Activated naive CD4-positive, alpha-beta T cell treated with anti-CD3 and anti-CD28 coated beads, Interleukin-2, amount 50 U/mL, for 72 hours (primary cell): ENCODE measurements around the gene F2RL1. TPM values are rescaled to one million over a fixed set of nuclear protein-coding genes. Genes with fewer than 3 reads are reported as not detected.
"Not testable (repeated sequence)": the region's sequence is repeated elsewhere in the genome, so short reads cannot be mapped to it uniquely, and the experiment has no call there.

Source experiments
- ATAC-seq, 2 donors: fragments of 150-1000 bp; cut with Tn5 transposase; 2 replicates each; pipeline ENCODE4 v1.10.0; 2021; ENCODE audit warnings: mild to moderate bottlenecking in 2 of 2, moderate library complexity in 2 of 2
- DNase-seq, 2 donors: peaks; one replicate each; pipeline ENCODE4 v3.0.0; 2021 to 2022; ENCODE audit warnings: low spot score in 2 of 2
- H3K27ac Mint-ChIP-seq, 2 donors: one replicate each; pipeline ENCODE4 v1.8.0; 2022; ENCODE audit warnings: mild to moderate bottlenecking in 2 of 2, mixed read lengths in 2 of 2
- H3K36me3 Mint-ChIP-seq, 2 donors: one replicate each; pipeline ENCODE4 v1.8.0; 2022; ENCODE audit warnings: mixed read lengths in 2 of 2
- H3K9me3 Mint-ChIP-seq, 2 donors: one replicate each; pipeline ENCODE4 v1.8.0; 2022; ENCODE audit warnings: mixed read lengths in 2 of 2
- total RNA-seq, 2 donors: library from RNA; stranded (reverse); gene quantifications; one replicate each; pipeline ENCODE4 v1.2.3, GENCODE V29; 2022

Gene F2RL1
- total RNA-seq, 2 donors from 2014 or later: 0.46 to 2.0 TPM

- H3K27ac Mint-ChIP-seq: peak overlapping the region; percentile 79 to 87
- not testable (repeated sequence) for DNase-seq
These were observed 38.0 kb downstream of the F2RL1 start for GRCh38 chr5:76856800-76857199.

GRCh38 chr5:76859591-76860247 lies 40.9 kb downstream of the F2RL1 start:
- Mint-ChIP-seq H3K27ac (no peak overlapping the region), H3K9me3 (peaks cover 0 to 10% of the 10 kb centered on the region in 2 donors), H3K36me3 (peaks cover 0 to 22% of the 10 kb centered on the region in 2 donors)
- ATAC-seq: no peak
- DNase-seq: no peak

More at GRCh38 chr5:76856800-76857199, 38.0 kb downstream of the F2RL1 start:
- Mint-ChIP-seq H3K36me3 (peaks cover 0 to 29% of the 10 kb centered on the region in 2 donors), H3K9me3 (peaks cover 0 to 16% of the 10 kb centered on the region in 2 donors)
- ATAC-seq: not testable (repeated sequence)

GRCh38 chr5:76861612-76862011 lies 42.8 kb downstream of the F2RL1 start:
- Mint-ChIP-seq H3K9me3 (peaks cover 0 to 3% of the 10 kb centered on the region in 2 donors), H3K36me3 (peaks cover 0 to 3% of the 10 kb centered on the region in 2 donors), H3K27ac (no peak overlapping the region)
- DNase-seq (no peak), ATAC-seq (no peak)

- H3K9me3 Mint-ChIP-seq: no peaks in the 10 kb centered on the region
- H3K27ac Mint-ChIP-seq: no peak overlapping the region
- ATAC-seq: no peak
- no peaks in the 10 kb centered on the region for H3K36me3 Mint-ChIP-seq
- no peak for DNase-seq
These were observed 44.2 kb downstream of the F2RL1 start for GRCh38 chr5:76863001-76863400.

- Mint-ChIP-seq H3K36me3 (no peaks in the 10 kb centered on the region), H3K27ac (no peak overlapping the region), H3K9me3 (no peaks in the 10 kb centered on the region)
- ATAC-seq: no peak
- no peak for DNase-seq
These were observed 47.7 kb downstream of the F2RL1 start for GRCh38 chr5:76866503-76866902.

- no peaks in the 10 kb centered on the region for H3K36me3 Mint-ChIP-seq
These were observed 48.2 kb downstream of the F2RL1 start for GRCh38 chr5:76867038-76867437.

GRCh38 chr5:76867827-76868693 lies 49.2 kb downstream of the F2RL1 start:
- DNase-seq: peak in 1 of 2 donors; percentile 66
- no peak overlapping the region for H3K27ac Mint-ChIP-seq

More at GRCh38 chr5:76867038-76867437, 48.2 kb downstream of the F2RL1 start:
- Mint-ChIP-seq H3K27ac (no peak overlapping the region), H3K9me3 (no peaks in the 10 kb centered on the region)
- ATAC-seq (no peak), DNase-seq (no peak)

GRCh38 chr5:76870046-76870445 lies 51.2 kb downstream of the F2RL1 start:
- H3K36me3 Mint-ChIP-seq: no peaks in the 10 kb centered on the region
- no peaks in the 10 kb centered on the region for H3K9me3 Mint-ChIP-seq
- no peak for ATAC-seq
- H3K27ac Mint-ChIP-seq: no peak overlapping the region
- no peak for DNase-seq

More at GRCh38 chr5:76867827-76868693, 49.2 kb downstream of the F2RL1 start:
- peak; percentile 51 to 75 for ATAC-seq
- Mint-ChIP-seq H3K9me3 (no peaks in the 10 kb centered on the region), H3K36me3 (no peaks in the 10 kb centered on the region)

- no peaks in the 10 kb centered on the region for H3K9me3 Mint-ChIP-seq
- no peak for DNase-seq
- H3K27ac Mint-ChIP-seq: no peak overlapping the region
- ATAC-seq: no peak
- no peaks in the 10 kb centered on the region for H3K36me3 Mint-ChIP-seq
These were observed 55.3 kb downstream of the F2RL1 start for GRCh38 chr5:76874088-76874581.

Other genes with a start within 250 kb of the F2RL1 start
- not detected for gene F2RL2, start 195.6 kb upstream of the F2RL1 start, total RNA-seq
- 1 to 10 TPM in 1 of 2 donors, under 1 TPM in 1; 0.89 to 5.8 TPM for gene F2R, start 102.9 kb upstream of the F2RL1 start, total RNA-seq
- 1 to 10 TPM in 1 of 2 donors, under 1 TPM in 1; 0.75 to 4.1 TPM for gene S100Z, start 31.0 kb downstream of the F2RL1 start, total RNA-seq
- gene CRHBP, start 134.0 kb downstream of the F2RL1 start, total RNA-seq: under 1 TPM in 1 of 2 donors, not detected in 1; 0.16 TPM
- 10 to 100 TPM; 19.6 to 25.6 TPM for gene AGGF1, start 211.4 kb downstream of the F2RL1 start, total RNA-seq